ENCODE results near the gene UACA. TPM values are rescaled to one million over a fixed set of nuclear protein-coding genes. Genes with fewer than 3 reads are reported as not detected.

The UACA gene
- total and polyA plus RNA-seq, 2 of the 8 experiments (the other 6 are each of a cell fraction or from before 2014, with no cell fraction given): 28.6 to 38.9 TPM

DNA sequence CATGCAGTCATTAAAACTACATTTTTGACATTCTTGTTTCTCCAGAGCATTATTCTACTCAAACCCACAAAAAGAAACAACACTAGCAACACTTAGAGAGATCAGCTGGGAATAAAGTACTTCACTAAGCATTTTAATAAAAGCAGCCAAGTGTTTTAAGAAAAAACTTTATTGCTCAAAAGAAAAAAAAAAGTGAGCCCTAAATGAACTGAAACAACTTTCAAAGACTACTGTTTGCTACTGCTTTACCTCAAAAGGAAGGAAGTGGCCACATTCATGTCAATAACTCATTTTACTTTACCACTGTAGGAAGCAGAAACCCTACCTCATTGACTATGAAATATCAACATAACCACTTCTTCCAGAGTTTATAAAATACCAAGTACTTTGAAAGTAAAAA, 91.3 kb downstream of the UACA start:
- H4K8ac ChIP-seq (ENCODE audit: extremely low read depth, insufficient read depth, low read length): no peak overlapping the region
- no peak overlapping the region for H4K91ac ChIP-seq (replicated peaks; ENCODE audit: insufficient read length, low read length)
- H3K56ac ChIP-seq (replicated peaks; ENCODE audit: insufficient read length, low read depth, low read length): no peak overlapping the region
- no peak overlapping the region for H3K14ac ChIP-seq (ENCODE audit: insufficient read length)
- H3K23me2 ChIP-seq (ENCODE audit: low read depth, low read length): no peaks in the 10 kb centered on the region
- H2BK15ac ChIP-seq (ENCODE audit: low read length): no peak overlapping the region
- no peaks in the 10 kb centered on the region for H3K9me3 ChIP-seq (ENCODE audit: insufficient read depth in 2 of 2, low read depth in 1 of 2, low read length in 1 of 2)
- no peak overlapping the region for H2BK20ac ChIP-seq (ENCODE audit: low read length)
- no peaks in the 10 kb centered on the region for H3K79me1 ChIP-seq (ENCODE audit: low read depth, low read length)
- ChIA-PET POLR2A (ENCODE audit: partially characterized antibody) (no interaction called here), CTCF (ENCODE audit: partially characterized antibody) (interaction anchor here (0.7 to 2.7 kb wide), 4 partner anchors 103 to 159 kb away, joined by 3 to 11 read pairs (median 6); no protein-coding TSS in a partner anchor)
- TF ChIP-seq PHF8 (conservative IDR thresholded peaks at IDR 0.05; ENCODE audit: low read depth, low read length) (no peak), GTF2F1 (IDR thresholded peaks at IDR 0.05; ENCODE audit: borderline replicate concordance, low read depth, low read length) (no peak), RBBP5 (IDR thresholded peaks at IDR 0.05; ENCODE audit: borderline replicate concordance, low read depth, low read length) (no peak), CTBP2 (IDR thresholded peaks at IDR 0.05; ENCODE audit: borderline replicate concordance, insufficient read depth, insufficient read length, low read length) (no peak), HDAC2 (IDR thresholded peaks at IDR 0.05; ENCODE audit: borderline replicate concordance in 1 of 2, low read depth in 2 of 2, low read length in 2 of 2) (no peak), SP2 (IDR thresholded peaks at IDR 0.05; ENCODE audit: low read length) (no peak)
- TF ChIP-seq, protein P1, sequence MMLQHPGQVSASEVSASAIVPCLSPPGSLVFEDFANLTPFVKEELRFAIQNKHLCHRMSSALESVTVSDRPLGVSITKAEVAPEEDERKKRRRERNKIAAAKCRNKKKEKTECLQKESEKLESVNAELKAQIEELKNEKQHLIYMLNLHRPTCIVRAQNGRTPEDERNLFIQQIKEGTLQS (IDR thresholded peaks at IDR 0.05; ENCODE audit: insufficient read depth, low read depth, low read length): no peak
- H3K36me3 ChIP-seq (ENCODE audit: control insufficient read depth in 2 of 4, insufficient read depth in 4 of 4, low read length in 3 of 4): peaks cover 0 to 5% (median 0%) of the 10 kb centered on the region in 4 experiments; a peak in 1 of 8 replicates
- no peak overlapping the region for H2BK5ac ChIP-seq (ENCODE audit: low read depth, low read length)
- no peak overlapping the region for H2BK12ac ChIP-seq (ENCODE audit: low read depth, low read length)
- DNase-seq (ENCODE audit: low read depth in 1 of 2, low spot score in 2 of 2): no peak
- H3K18ac ChIP-seq (ENCODE audit: extremely low read depth, low read length): no peak overlapping the region
- H4K5ac ChIP-seq (ENCODE audit: insufficient read length, low read depth, low read length): no peak overlapping the region
- H2AK5ac ChIP-seq (ENCODE audit: low read depth, low read length): no peak overlapping the region
- no peak overlapping the region for H3K23ac ChIP-seq (ENCODE audit: insufficient read length)
- H3K4ac ChIP-seq (replicated peaks; ENCODE audit: insufficient read length, low read depth, low read length): no peak overlapping the region
- peaks cover 0 to 6% (median 3%) of the 10 kb centered on the region in 4 experiments; a peak in 2 of 7 replicates for H3K4me1 ChIP-seq (replicated peaks in 1 of 4; ENCODE audit: control insufficient read depth in 3 of 4, insufficient read depth in 4 of 4, low read length in 3 of 4)
- no peaks in the 10 kb centered on the region for H4K20me1 ChIP-seq (replicated peaks in 1 of 2; ENCODE audit: control insufficient read depth in 1 of 2, insufficient read depth in 2 of 2, low read length in 2 of 2)
- no peak for FAIRE-seq
- H2AFZ ChIP-seq (ENCODE audit: low read length): no peak overlapping the region
- no peak overlapping the region for H3K4me3 ChIP-seq (ENCODE audit: extremely low read depth in 1 of 4, insufficient read depth in 2 of 4, low read depth in 3 of 4, low read length in 4 of 4)
- H3K79me2 ChIP-seq (ENCODE audit: control insufficient read depth in 1 of 2, insufficient read depth in 2 of 2, low read length in 2 of 2): no peaks in the 10 kb centered on the region
- no peaks in the 10 kb centered on the region for H3K27me3 ChIP-seq (replicated peaks in 1 of 4; ENCODE audit: control insufficient read depth in 3 of 4, extremely low read depth in 1 of 4, insufficient read depth in 3 of 4, low read length in 3 of 4)
- H2BK120ac ChIP-seq (replicated peaks; ENCODE audit: low read depth, low read length): no peak overlapping the region
- H3K9ac ChIP-seq (replicated peaks in 1 of 4; ENCODE audit: extremely low read depth in 1 of 4, low read depth in 3 of 4, low read length in 3 of 4): no peak overlapping the region
- H3K4me2 ChIP-seq (ENCODE audit: insufficient read depth in 1 of 2, low read depth in 2 of 2, low read length in 2 of 2): no peak overlapping the region
- H3K27ac ChIP-seq (ENCODE audit: low read depth, low read length): no peak overlapping the region
